Gastroesophageal sphincter (tissue), 4 donors: Measurements from ENCODE around the gene ZMYND11. TPM values are rescaled to one million over a fixed set of nuclear protein-coding genes. Genes with fewer than 3 reads are reported as not detected.

Experiments used
- ATAC-seq: fragments of 150-250 bp; one replicate; pipeline ENCODE4 v1.9.1; 2016; ENCODE audit warnings: mild to moderate bottlenecking, moderate library complexity
- H3K27ac ChIP-seq, 4 donors: fragments of 200-600 bp; sonication (generic) in 3 of 4; 1 replicate in 3 of 4; 2 replicates in 1 of 4; pipeline ENCODE4 v1.5.1; 2016 to 2019
- H3K27me3 ChIP-seq: fragments of 200-600 bp; sonication (generic); one replicate; pipeline ENCODE4 v1.5.1; 2019
- H3K36me3 ChIP-seq, 2 donors: fragments of 200-600 bp; sonication (generic); one replicate each; pipeline ENCODE4 v1.5.1; 2019; ENCODE audit warnings: control low read depth in 1 of 2
- H3K4me1 ChIP-seq, 3 donors: fragments of 200-600 bp; sonication (generic); 1 replicate in 2 of 3; 2 replicates in 1 of 3; pipeline ENCODE4 v1.5.1; 2016 to 2019; ENCODE audit warnings: control low read depth in 2 of 3
- H3K4me3 ChIP-seq, 2 donors: fragments of 200-600 bp; sonication (generic); one replicate each; pipeline ENCODE4 v1.5.1; 2019; ENCODE audit warnings: mild to moderate bottlenecking in 1 of 2, moderate library complexity in 1 of 2
- H3K9me3 ChIP-seq, 3 donors: fragments of 200-600 bp; sonication (generic); one replicate each; pipeline ENCODE4 v1.5.1; 2017 to 2019; ENCODE audit warnings: control low read depth in 2 of 3
- CTCF ChIP-seq, 4 experiments: fragments of 200-600 bp in 2 of 4; fragments of 450-650 bp in 2 of 4; sonication (generic) in 1 of 4; IDR thresholded peaks; one replicate each; pipeline ENCODE4 v1.5.1; 2017 to 2019; ENCODE audit warnings: antibody characterized with exemption in 4 of 4, mild to moderate bottlenecking in 2 of 4, moderate library complexity in 2 of 4
- EP300 ChIP-seq: sonication (generic); formaldehyde crosslinking; IDR thresholded peaks from one replicate; pipeline ENCODE4 v1.6.1; 2017; ENCODE audit warnings: antibody characterized with exemption, mild to moderate bottlenecking
- POLR2A ChIP-seq, 2 donors: fragments of 450-650 bp; IDR thresholded peaks; one replicate each; pipeline ENCODE4 v1.6.1; 2017; ENCODE audit warnings: antibody characterized with exemption in 2 of 2, mild to moderate bottlenecking in 2 of 2, moderate library complexity in 1 of 2
- POLR2AphosphoS5 ChIP-seq: sonication (generic); formaldehyde crosslinking; IDR thresholded peaks from one replicate; pipeline ENCODE4 v1.6.1; 2017; ENCODE audit warnings: antibody characterized with exemption
- WGBS, 2 donors: methylation state at CpG; one replicate each; pipeline ENCODE4 v1.1.5; 2018; ENCODE audit warnings: low coverage in 1 of 2; 5-methylcytosine and 5-hydroxymethylcytosine counted together
- total RNA-seq, 4 donors: library from RNA; depleted of rRNA; stranded (reverse); fragments of >200 nt; gene quantifications; one replicate each; pipeline ENCODE4 v1.1.0, GENCODE V29; 2016

ZMYND11 gene
- total RNA-seq, 4 donors from 2014 or later, result 131 to 176 (median 166) TPM

DNA sequence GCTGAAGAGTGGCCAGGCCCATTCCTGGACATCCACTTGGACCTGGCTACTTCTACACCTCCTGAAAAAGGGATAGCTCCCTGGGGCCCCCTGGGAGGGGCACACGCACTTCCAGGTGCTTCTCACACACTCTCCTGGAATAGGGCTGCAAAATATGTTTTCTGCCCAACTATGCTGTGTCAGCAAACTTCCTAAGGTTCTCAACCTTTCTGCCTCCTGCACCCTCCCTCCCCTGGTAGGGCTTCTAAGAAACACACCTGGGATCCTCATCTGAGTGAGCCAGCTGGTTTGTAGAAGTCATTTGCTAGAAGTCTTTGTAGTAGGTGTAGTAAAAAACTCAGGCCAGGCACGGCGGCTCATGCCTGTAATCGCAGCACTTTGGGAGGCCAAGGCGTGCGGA is 136.5 kb downstream of the ZMYND11 start:
- H3K27me3 ChIP-seq, result no peaks in the 10 kb centered on the region
- no peak overlapping the region for H3K27ac ChIP-seq
- H3K4me3 ChIP-seq, result no peak overlapping the region
- H3K4me1 ChIP-seq, result no peaks in the 10 kb centered on the region
- H3K36me3 ChIP-seq, result peaks cover 0 to 28% of the 10 kb centered on the region in 2 donors
- no peak for TF ChIP-seq CTCF (IDR thresholded peaks at IDR 0.05)
- no peak for TF ChIP-seq POLR2A (IDR thresholded peaks at IDR 0.05)
- TF ChIP-seq POLR2AphosphoS5, result no peak
- no peak for TF ChIP-seq EP300
- no peaks in the 10 kb centered on the region for H3K9me3 ChIP-seq
- no peak for ATAC-seq
- 100% methylated on average over 1 of the region's 6 CpGs; no CpG with 5 or more reads in 1 of the 2 donors for WGBS, 2 donors

- Histone ChIP-seq H3K4me1 (no peaks in the 10 kb centered on the region), H3K27ac (no peak overlapping the region), H3K36me3 (peaks cover 0 to 42% of the 10 kb centered on the region in 2 donors), H3K4me3 (no peak overlapping the region), H3K27me3 (no peaks in the 10 kb centered on the region), H3K9me3 (no peaks in the 10 kb centered on the region)
- ATAC-seq, result peak; percentile 22
- 80 to 95% methylated on average over 1 to 6 of the region's 16 CpGs for WGBS, 2 donors
- TF ChIP-seq EP300, result no peak
- no peak for TF ChIP-seq CTCF (IDR thresholded peaks at IDR 0.05)
- TF ChIP-seq POLR2AphosphoS5, result no peak
- no peak for TF ChIP-seq POLR2A (IDR thresholded peaks at IDR 0.05)
Observed at GRCh38 chr10:273088-273487, 137.8 kb downstream of the ZMYND11 start.

GRCh38 chr10:274866-275265 is 139.6 kb downstream of the ZMYND11 start:
- TF ChIP-seq POLR2AphosphoS5, result no peak
- no peak for TF ChIP-seq CTCF (IDR thresholded peaks at IDR 0.05)
- no peak for TF ChIP-seq EP300
- no peak for TF ChIP-seq POLR2A (IDR thresholded peaks at IDR 0.05)

GRCh38 chr10:275680-276079 is 140.4 kb downstream of the ZMYND11 start:
- ATAC-seq, result no peak
- 85 to 94% methylated on average over 7 to 14 of the region's 18 CpGs for WGBS, 2 donors

More at GRCh38 chr10:274866-275265, 139.6 kb downstream of the ZMYND11 start:
- no peaks in the 10 kb centered on the region for H3K4me1 ChIP-seq
- no peaks in the 10 kb centered on the region for H3K27me3 ChIP-seq
- WGBS, 2 donors, result 33 to 95% methylated on average over 1 to 2 of the region's 2 CpGs
- H3K36me3 ChIP-seq, result peaks cover 0 to 59% of the 10 kb centered on the region in 2 donors
- ATAC-seq, result no peak
- no peaks in the 10 kb centered on the region for H3K9me3 ChIP-seq
- no peak overlapping the region for H3K4me3 ChIP-seq
- H3K27ac ChIP-seq, result no peak overlapping the region

More at GRCh38 chr10:275680-276079, 140.4 kb downstream of the ZMYND11 start:
- Histone ChIP-seq H3K9me3 (no peaks in the 10 kb centered on the region), H3K4me1 (no peaks in the 10 kb centered on the region), H3K4me3 (no peak overlapping the region), H3K36me3 (peaks cover 0 to 68% of the 10 kb centered on the region in 2 donors), H3K27me3 (no peaks in the 10 kb centered on the region), H3K27ac (no peak overlapping the region)
- no peak for TF ChIP-seq EP300
- TF ChIP-seq CTCF (IDR thresholded peaks at IDR 0.05), result no peak
- TF ChIP-seq POLR2AphosphoS5, result no peak
- TF ChIP-seq POLR2A (IDR thresholded peaks at IDR 0.05), result no peak
